Measurements from ENCODE around the gene CCT2. TPM values are rescaled to one million over a fixed set of nuclear protein-coding genes. Genes with fewer than 3 reads are reported as not detected.
A peak's percentile ranks its signal among the peaks of the same experiment; 100 is the strongest.

CCT2 gene
- total and polyA plus RNA-seq, 9 of the 15 experiments (the other 6 are each of a cell fraction or from before 2014, with no cell fraction given): 341 to 738 (median 490) TPM

- TF ChIP-seq, protein P1, sequence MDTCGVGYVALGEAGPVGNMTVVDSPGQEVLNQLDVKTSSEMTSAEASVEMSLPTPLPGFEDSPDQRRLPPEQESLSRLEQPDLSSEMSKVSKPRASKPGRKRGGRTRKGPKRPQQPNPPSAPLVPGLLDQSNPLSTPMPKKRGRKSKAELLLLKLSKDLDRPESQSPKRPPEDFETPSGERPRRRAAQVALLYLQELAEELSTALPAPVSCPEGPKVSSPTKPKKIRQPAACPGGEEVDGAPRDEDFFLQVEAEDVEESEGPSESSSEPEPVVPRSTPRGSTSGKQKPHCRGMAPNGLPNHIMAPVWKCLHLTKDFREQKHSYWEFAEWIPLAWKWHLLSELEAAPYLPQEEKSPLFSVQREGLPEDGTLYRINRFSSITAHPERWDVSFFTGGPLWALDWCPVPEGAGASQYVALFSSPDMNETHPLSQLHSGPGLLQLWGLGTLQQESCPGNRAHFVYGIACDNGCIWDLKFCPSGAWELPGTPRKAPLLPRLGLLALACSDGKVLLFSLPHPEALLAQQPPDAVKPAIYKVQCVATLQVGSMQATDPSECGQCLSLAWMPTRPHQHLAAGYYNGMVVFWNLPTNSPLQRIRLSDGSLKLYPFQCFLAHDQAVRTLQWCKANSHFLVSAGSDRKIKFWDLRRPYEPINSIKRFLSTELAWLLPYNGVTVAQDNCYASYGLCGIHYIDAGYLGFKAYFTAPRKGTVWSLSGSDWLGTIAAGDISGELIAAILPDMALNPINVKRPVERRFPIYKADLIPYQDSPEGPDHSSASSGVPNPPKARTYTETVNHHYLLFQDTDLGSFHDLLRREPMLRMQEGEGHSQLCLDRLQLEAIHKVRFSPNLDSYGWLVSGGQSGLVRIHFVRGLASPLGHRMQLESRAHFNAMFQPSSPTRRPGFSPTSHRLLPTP (IDR thresholded peaks at IDR 0.05; ENCODE audit: borderline replicate concordance, extremely low read depth, insufficient read length): no peak
- TF ChIP-seq, protein P2, sequence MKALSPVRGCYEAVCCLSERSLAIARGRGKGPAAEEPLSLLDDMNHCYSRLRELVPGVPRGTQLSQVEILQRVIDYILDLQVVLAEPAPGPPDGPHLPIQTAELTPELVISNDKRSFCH (CRISPR knock-in tag; IDR thresholded peaks at IDR 0.05): no peak
- TF ChIP-seq, protein P2 (tag; IDR thresholded peaks at IDR 0.05): no peak
- TF ChIP-seq RBM39 (optimal IDR thresholded peaks at IDR 0.05; ENCODE audit: low read depth, low read length) (no peak), DNMT1 (IDR thresholded peaks at IDR 0.05) (no peak), RCOR1 (IDR thresholded peaks at IDR 0.05; ENCODE audit: borderline replicate concordance in 1 of 2, low read depth in 2 of 2, low read length in 2 of 2) (no peak), MCM5 (IDR thresholded peaks at IDR 0.05; ENCODE audit: low read depth) (no peak)
These were observed 28.1 kb downstream of the CCT2 start (continued) for GRCh38 chr12:69613351-69613750.

GRCh38 chr12:69616025-69616424, 30.8 kb downstream of the CCT2 start:
- Histone ChIP-seq H4K20me1 (replicated peaks; ENCODE audit: control insufficient read depth, insufficient read depth, low read length) (no peaks in the 10 kb centered on the region), H3K4me1 (replicated peaks in 1 of 2; ENCODE audit: control insufficient read depth in 2 of 2, insufficient read depth in 2 of 2, low read length in 2 of 2) (peaks cover 0 to 2% of the 10 kb centered on the region in 2 experiments; a peak in 3 of 5 replicates), H3K79me2 (ENCODE audit: control insufficient read depth, insufficient read depth, low read length) (no peaks in the 10 kb centered on the region), H3K4me2 (ENCODE audit: insufficient read depth, low read length) (peak overlapping the region; percentile 38; the same call in 1 of the 2 replicates), H3K9ac (ENCODE audit: insufficient read depth in 1 of 2, low read depth in 2 of 2, low read length in 2 of 2) (peak overlapping the region in 1 of 2 experiments; percentile 56; a peak in 1 of 4 replicates), H2AFZ (ENCODE audit: low read depth, low read length) (peak overlapping the region; percentile 53; the same call in 1 of the 2 replicates), H3K4me3 (no peak overlapping the region), H3K27ac (ENCODE audit: extremely low read depth, low read depth, low read length) (no peak overlapping the region), H3K9me1 (ENCODE audit: control insufficient read depth, insufficient read depth, low read length) (no peaks in the 10 kb centered on the region), H3K9me3 (replicated peaks; ENCODE audit: control insufficient read depth, insufficient read depth, low read depth, low read length) (no peaks in the 10 kb centered on the region), H3K27me3 (ENCODE audit: control insufficient read depth in 2 of 2, insufficient read depth in 2 of 2, low read length in 2 of 2) (no peaks in the 10 kb centered on the region; a peak in 1 of 5 replicates), H3K36me3 (ENCODE audit: control insufficient read depth, insufficient read depth, low read length) (no peaks in the 10 kb centered on the region)
- in situ Hi-C loops (cut with MboI): no loop called here
- WGBS (ENCODE audit: insufficient coverage, low coverage, missing lambda C conversion rate): 36% methylated on average over 11 of the region's 14 CpGs
- no peak for FAIRE-seq
- intact Hi-C loops (cut with micrococcal nuclease): no loop called here
- ChIA-PET CTCF (ENCODE audit: low intra/inter-chr PET ratio) (no interaction called here), POLR2A (interaction anchor here (0.6 to 1.1 kb wide), 2 partner anchors 16 to 146 kb away, joined by 3 read pairs; partner anchors contain the start of gene FRS2)
- DNase-seq (ENCODE audit: extremely low read depth in 1 of 4, low spot score in 3 of 4): no peak
- peak; percentile 59 for ATAC-seq
- BruUV-seq (replicated peaks): no TSS peak
- no peak for TF ChIP-seq KAT2B (IDR thresholded peaks at IDR 0.05; ENCODE audit: low read depth, low read length)
- TF ChIP-seq GABPA (tag; conservative IDR thresholded peaks at IDR 0.05; ENCODE audit: low read depth): no peak
